ENCODE results near the gene CCR5.

CCR5 gene

GRCh38 chr3:46409739-46410489 is 39.2 kb downstream of the CCR5 start:
- DNase-seq: no peak

GRCh38 chr3:46410669-46411068 is 39.9 kb downstream of the CCR5 start:
- no peak for DNase-seq

- DNase-seq: no peak
Observed at GRCh38 chr3:46411271-46411670, 40.5 kb downstream of the CCR5 start.

GRCh38 chr3:46412786-46413298 is 42.1 kb downstream of the CCR5 start:
- peak; percentile 33 for DNase-seq

- DNase-seq: no peak
Observed at GRCh38 chr3:46413951-46414350, 43.2 kb downstream of the CCR5 start.

GRCh38 chr3:46414739-46415138 is 44.0 kb downstream of the CCR5 start:
- peak; percentile 58 for DNase-seq

GRCh38 chr3:46416125-46416810 is 45.5 kb downstream of the CCR5 start:
- no peak for DNase-seq

- no peak for DNase-seq
Observed at GRCh38 chr3:46416811-46417510, 46.2 kb downstream of the CCR5 start.

- DNase-seq: no peak
Observed at GRCh38 chr3:46417841-46418611, 47.3 kb downstream of the CCR5 start.

- DNase-seq: no peak
Observed at GRCh38 chr3:46419816-46420215, 49.1 kb downstream of the CCR5 start.

GRCh38 chr3:46420931-46421330 is 50.2 kb downstream of the CCR5 start:
- no peak for DNase-seq

- DNase-seq: no peak
Observed at GRCh38 chr3:46422617-46423016, 51.9 kb downstream of the CCR5 start.

GRCh38 chr3:46423588-46423987 is 52.8 kb downstream of the CCR5 start:
- peak; percentile 60 for DNase-seq
